Inflammatory macrophage (primary cell): ENCODE measurements around the gene RHOF.

ENCODE experiments used
- DNase-seq, 2 donors: peaks; one replicate each; pipeline ENCODE4 v3.0.0-alpha.2; 2020 to 2022

Gene RHOF

DNA sequence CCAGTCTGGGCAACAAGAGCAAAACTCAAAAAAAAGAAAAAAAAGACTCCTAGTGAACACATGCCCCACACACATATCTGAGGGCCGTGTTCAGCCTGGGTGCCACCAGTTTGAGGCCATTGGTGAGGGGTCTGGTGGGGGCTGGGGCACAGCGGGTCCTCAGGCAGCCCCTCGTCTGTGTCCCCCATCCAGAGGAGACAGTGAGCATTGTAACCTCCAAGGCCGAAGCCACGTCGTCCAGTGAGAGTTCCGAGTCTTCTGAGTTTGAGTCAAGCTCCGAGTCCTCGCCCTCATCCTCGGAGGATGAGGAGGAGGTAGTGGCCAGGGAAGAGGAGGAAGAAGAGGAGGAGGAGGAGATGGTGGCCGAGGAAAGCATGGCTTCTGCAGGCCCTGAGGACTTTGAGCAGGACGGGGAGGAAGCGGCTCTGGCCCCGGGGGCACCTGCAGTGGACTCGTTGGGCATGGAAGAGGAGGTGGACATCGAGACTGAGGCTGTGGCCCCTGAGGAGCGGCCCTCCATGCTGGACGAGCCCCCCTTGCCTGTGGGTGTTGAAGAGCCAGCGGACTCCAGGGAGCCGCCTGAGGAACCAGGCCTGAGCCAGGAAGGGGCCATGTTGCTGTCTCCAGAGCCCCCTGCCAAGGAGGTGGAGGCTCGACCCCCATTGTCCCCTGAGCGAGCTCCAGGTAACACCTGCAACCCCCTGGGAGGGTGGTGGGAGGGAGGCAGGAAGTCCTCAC is 25.9 kb upstream of the RHOF start:
- no peak for DNase-seq

DNA sequence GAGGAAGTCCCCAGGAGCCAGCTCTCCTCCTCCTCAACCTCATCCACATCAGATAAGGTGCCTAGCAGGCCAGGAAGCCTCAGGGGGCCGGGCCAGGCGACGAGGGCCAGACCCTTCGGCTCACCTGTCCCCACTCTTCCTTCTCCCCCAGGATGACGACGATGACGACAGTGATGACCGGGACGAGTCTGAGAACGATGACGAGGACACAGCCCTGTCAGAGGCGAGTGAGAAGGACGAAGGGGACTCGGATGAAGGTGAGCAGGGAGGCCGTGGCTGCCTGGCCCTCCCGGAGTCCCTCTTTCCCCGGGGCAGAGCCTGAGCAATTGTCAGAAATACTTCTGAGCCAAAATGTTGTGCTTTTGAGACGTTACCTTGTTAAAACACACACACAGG is 24.2 kb upstream of the RHOF start:
- DNase-seq = no peak

DNA sequence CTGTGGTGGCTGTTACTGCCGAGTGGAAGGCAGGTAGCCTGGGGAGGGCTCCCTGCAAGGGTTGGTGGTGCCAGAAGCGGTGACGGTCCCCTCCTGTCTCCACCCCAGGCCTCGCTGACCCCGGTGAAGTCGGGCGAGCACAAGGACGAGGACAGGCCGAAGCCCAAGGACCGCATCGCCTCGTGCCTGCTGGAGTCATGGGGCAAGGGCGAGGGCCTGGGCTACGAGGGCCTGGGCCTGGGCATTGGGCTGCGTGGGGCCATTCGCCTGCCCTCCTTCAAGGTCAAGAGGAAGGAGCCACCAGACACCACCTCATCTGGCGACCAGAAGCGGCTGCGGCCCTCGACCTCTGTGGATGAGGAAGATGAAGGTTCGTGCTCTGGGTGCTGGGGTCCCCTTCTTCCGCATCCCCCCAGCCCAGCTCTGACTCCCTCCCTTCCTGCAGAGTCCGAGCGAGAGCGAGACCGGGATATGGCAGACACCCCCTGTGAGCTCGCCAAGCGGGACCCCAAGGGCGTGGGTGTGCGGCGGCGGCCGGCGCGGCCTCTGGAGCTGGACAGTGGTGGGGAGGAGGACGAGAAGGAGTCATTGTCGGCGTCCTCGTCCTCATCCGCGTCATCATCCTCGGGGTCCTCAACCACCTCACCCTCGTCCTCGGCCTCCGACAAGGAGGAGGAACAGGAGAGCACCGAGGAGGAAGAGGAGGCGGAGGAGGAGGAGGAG is 23.6 kb upstream of the RHOF start:
- no peak for DNase-seq

DNA sequence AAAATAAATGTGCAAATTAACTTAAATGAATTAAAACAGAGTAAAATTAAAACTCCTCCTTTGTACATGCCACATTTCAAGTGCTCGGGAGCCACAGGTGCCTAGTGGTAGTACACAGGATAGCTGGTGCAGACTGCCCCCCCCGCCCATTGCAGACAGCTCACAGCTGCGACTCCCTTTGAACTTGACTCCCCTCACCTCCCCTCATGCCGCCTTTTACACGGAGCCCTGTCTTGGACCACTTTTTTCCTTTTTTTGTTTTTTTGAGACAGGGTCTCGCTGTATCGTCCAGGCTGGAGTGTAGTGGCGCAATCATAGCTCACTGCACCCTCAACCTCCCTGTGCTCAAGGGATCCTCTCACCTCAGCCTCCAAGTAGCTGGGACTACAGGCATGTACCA is 21.8 kb upstream of the RHOF start:
- DNase-seq = no peak

DNA sequence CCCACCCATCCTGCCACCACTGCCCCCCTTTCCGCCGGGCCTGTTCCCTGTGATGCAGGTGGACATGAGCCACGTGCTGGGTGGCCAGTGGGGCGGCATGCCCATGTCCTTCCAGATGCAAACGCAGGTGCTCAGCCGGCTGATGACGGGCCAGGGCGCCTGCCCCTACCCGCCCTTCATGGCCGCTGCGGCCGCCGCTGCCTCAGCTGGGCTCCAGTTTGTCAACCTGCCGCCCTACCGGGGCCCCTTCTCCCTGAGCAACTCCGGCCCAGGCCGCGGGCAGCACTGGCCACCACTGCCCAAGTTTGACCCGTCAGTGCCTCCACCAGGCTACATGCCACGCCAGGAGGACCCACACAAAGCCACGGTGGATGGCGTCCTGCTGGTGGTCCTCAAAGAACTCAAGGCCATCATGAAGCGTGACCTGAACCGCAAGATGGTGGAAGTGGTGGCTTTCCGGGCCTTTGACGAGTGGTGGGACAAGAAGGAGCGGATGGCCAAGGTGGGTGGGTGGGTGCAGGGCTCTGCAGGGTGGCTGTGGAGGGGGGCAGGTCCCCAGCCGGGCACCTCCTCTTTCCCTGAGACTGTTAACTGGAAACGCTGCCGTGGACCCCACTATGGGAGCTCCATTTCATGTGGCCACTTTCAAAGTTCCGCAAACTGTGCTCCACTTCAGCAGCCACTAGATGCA is 21.1 kb upstream of the RHOF start:
- no peak for DNase-seq

DNA sequence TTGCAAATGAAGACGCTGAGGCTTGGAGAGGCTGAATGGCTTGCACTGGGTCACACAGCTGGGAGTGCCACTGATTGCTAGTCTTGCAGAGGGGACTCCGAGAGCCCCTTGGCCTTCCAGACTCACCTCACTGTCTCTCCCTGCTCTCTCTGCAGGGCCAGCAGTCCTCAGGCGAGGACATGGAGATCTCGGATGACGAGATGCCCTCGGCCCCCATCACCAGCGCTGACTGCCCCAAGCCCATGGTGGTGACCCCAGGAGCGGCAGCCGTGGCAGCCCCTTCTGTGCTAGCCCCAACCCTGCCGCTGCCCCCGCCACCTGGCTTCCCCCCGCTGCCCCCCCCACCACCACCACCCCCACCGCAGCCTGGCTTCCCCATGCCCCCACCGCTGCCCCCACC is 20.5 kb upstream of the RHOF start:
- DNase-seq = no peak

DNA sequence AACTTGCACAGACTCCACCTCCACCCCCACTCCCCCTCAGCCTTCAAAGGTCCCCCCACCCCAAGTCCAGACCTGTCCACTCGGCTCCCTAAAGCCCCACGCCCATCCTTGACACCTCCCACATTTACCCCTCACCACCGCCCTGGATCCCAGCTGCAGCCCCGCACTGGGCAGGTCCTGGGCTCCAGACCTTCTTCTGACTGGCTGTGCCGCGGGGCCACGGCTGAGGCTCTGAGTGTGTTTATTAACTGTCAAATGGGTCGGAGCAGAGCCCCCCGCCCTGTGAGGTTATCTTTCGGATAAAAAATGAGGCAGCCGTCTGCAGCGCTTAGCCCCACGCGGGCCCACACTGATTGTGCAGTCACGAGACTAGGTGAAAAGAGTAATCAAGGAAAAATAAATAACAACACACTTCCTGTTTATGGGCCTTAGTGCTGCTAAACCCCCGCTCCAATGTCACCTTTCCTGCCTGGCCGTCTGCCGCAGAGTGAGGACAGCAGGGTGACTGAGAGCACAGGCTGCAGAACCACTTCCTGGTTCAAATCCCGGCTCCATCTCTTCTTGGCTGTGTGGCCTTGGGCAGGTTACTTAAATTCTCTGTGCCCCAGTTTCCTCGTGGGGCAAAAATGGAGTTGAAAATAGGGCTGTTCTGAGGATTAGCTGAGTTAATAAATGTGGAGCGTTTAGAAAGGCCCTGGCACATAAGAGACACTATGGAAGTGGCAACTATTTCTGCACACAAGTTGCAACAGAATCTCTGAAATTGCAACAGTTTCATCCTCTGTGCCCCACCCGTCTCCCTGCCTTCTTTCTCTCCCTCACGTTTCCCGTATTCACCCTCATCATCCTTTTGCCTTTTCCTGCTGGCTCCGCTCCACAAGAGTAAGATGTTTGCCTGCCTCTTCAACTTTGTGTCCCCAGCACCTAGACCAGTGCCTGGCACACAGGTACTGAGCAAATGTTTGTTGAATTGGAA is 19.7 kb upstream of the RHOF start:
- DNase-seq = peak; percentile 45 to 70

DNA sequence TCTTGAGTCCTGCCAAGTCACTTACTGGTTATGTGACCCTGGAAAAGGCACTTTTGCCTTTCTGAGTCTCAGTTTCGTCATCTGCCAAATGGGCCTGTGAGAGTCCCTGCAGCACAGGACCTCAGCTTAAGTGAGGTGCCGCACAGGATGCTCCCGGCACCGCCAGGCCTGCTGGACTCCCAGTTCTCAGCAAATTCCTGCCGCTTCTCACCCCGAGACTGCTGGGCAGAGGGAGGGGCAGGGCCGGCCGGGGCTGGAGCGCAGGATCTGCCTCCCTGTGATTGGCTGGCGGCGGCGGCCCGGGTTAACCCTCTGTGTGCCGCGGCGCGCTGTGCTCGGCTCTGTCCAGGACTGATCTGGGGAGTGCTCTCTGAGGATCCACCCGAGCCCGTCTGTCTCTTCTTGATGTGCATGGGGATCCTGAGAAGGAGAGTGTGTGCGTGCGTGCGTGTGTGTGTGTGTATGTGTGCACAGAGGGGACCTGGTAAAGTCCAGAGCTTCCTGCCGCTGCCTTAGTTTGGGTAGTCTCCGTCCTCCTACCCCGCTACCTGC is 18.9 kb upstream of the RHOF start:
- peak; percentile 56 to 72 for DNase-seq

DNA sequence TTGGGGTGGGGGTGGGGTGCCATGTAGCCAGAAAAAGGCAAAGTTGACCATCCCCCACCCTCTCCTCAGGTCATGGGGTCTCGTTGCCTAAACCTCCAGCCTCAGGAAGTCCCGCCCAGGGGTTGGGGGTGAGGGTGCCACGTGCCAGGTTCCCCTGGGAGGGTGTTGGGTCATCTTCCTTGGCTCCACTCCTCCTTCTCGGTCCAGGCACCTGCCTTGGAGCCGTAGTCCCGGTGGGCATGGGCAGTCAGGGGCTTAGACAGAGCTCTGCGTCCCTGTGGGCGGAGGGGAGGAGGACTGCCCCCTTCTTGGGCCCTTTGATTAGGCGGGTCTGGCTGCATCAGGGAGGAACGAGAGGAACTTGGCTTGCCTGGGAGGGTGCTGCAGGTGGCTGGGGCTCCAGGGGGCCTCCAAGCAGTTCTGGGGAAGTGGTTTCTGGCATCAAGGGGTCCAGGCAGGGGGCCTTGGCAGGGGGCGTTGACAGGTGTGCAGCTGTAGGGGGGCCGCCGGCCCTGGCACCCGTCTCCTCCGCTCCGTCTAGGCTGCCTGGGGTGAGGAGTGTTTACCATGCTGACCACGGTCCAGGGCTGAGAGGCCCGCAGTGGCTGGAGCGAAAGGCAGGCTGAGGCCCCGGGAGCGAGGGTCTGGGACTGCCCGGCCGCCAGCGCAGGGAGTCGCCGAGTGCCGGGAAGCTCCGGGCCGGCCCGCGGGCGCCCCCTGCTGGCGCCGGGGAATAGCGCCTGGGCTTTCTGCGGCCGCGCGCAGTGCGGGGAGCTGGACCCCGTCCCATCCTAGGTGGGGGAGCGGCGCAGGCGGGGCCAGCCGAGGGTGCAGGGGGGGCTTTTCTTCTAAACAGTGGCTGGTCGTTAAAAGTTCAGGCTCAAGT is 18.2 kb upstream of the RHOF start:
- peak; percentile 61 to 70 for DNase-seq

DNA sequence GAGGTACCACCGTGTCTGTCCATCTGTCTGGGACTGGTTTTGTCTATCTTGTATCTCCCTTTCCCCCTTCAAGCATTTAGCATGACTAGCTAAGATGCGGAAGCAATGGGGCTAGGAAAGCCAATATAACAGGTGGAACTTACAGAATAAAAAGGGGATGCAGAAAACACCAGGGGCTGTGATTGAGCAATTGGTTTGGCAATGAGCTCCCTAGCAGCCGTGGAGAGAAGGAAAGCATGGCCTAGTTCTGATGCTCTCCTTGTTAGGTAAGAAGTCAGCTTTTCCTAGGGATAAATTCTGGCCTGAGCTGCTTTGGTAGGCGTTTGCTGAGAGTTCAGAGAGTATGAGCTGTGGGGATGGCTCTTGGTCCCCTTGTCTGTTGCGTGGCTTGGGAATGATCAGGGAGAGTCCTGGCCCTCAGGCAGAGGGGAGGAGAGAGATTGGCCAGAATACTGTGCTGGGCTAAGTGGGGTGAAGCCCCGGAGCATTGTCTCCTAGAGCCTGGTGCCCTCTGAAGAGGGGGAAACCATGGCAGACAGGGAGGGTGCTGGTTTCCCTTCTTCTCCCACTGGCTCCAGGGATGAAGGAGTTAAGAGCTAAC is 17.4 kb upstream of the RHOF start:
- no peak for DNase-seq

DNA sequence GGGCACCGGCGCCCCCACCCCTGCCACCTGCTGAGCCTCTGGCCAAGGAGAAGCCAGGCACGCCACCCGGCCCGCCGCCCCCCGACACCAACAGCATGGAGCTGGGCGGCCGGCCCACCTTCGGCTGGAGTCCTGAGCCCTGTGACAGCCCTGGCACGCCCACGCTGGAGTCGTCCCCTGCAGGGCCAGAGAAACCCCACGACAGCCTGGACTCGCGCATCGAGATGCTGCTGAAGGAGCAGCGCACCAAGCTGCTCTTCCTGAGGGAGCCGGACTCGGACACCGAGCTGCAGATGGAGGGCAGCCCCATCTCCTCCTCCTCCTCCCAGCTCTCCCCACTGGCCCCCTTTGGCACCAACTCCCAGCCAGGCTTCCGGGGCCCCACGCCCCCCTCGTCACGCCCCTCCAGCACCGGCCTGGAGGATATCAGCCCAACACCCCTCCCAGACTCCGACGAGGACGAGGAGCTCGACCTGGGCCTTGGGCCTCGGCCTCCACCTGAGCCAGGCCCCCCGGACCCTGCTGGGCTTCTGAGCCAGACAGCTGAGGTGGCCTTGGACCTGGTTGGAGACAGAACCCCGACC is 16.8 kb upstream of the RHOF start:
- DNase-seq = no peak

DNA sequence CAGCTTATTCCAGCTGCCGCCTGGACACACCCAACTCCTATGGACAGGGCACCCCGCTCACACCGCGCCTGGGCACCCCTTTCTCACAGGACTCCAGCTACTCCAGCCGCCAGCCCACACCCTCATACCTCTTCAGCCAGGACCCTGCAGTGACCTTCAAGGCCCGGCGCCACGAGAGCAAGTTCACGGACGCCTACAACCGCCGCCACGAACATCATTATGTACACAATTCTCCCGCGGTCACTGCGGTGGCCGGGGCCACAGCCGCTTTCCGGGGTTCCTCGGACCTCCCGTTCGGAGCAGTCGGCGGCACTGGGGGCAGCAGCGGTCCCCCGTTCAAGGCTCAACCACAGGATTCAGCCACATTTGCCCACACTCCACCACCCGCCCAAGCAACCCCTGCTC is 16.2 kb upstream of the RHOF start:
- no peak for DNase-seq

DNA sequence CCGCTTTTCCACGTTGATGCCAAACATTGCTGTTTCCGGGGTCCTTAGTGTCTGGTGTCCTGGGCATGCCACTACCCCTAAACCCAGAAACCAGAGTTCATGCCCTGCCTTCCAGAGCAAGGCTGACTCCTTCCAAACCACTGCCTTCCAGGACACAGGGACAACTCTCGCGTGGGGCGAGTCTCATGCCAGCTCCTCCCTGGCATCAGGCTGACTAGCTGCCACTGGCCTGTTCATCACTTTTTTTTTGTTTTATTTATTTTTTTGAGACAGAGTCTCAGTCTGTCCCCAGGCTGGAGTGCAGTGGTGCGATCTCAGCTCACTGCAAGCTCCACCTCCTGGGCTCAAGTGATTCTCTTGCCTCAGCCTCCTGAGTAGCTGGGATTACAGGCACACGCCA is 15.1 kb upstream of the RHOF start:
- no peak for DNase-seq

DNA sequence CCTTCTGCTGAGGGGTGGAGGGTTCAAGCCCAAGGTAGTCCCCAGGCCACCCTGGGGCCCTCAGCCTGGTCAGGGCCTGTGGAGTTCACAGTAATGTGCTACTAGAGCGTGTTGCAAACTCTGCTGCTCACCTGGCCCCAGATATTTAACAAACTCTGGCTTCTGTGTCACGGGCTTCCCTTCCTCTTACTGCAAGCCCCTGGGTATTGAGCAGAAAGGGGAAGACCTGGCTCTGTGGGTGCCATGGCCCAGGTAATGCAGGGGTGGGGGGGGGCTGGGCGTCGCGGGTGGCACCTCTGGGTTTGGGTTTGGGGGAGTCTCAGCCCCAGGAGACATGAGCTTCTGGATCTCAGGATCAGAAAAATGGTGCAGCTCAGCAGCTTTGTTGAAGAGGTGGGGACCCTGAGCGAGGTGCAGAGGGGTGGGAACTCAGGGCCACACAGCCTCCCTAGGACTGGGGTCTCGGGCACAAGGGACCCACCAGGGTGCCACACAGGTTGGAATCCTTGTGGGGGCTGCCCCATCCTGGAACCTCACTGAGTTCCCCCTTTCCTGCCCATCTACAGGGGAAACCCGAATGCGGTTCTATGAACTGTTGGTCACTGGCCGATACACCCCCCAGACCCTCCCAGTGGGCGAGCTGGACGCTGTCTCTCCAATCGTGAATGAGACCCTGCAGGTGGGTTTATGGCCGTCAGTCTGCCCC is 14.3 kb upstream of the RHOF start:
- DNase-seq = no peak

DNA sequence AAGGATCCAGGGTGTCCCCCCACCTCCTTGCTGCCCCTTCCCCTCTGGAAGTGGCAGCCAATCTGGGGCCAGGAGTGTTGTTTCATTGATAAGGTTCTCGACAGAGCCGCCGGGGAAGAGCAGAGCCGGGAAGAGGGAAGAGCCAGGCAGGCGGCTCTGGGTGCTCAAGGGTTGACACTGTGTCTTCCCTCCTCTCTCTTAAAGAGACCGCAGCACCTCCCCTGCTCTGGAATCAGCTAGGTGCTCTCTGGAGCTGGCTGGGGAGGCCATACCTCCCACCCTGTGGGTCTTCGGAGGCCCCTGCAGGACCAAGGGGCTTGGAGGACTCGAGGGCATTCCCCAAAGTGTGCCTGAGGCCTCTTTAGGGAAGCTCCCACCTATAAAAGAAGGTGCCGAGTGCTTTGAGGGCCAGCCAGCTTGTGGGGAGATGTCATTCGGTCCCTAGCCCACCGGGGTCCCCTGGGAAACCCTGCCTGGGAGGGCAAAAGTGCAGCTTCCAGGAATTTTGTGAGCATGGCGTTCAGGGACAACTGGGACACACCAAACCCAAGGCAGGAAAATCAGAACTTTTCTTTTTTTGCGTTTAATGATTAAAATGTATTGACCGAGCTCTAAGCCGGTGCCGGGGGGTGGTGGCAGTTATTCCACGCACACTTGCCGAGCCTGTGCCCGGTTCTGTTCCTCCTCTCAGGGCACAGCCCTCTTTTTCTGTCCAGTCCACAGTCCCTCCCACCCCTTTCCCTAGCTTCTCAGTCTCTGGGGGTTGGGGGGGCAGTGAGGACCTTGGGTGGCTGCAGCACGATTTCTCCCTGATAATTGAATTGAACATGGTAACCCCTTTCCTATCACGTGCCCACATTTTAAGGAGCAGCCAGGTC is 13.3 kb upstream of the RHOF start:
- DNase-seq = no peak

DNA sequence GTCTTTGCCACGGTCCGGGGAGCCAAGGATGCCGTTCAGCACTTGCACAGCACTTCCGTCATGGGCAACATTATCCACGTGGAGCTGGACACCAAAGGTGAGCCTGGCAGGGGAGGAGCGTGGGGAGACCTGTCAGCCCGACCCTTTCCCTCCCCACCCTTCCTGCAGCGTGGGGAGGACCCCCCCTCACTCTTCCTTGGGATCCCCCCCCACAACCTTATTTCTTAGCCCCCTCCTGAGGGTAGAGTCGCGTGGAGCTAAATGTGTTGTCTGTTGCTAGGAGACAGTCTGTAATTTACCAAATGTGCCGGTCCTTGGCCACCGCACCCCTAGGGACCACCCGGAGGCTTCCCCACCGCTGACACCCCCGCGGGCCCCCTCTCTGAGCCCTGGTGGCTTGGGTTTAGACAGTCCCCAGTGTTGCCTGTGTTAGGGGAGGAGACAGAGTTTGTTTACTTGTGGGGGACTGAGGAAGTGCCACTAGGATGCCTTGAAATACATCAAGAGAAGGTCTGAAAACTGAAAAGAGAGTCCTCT is 12.6 kb upstream of the RHOF start:
- DNase-seq = no peak

DNA sequence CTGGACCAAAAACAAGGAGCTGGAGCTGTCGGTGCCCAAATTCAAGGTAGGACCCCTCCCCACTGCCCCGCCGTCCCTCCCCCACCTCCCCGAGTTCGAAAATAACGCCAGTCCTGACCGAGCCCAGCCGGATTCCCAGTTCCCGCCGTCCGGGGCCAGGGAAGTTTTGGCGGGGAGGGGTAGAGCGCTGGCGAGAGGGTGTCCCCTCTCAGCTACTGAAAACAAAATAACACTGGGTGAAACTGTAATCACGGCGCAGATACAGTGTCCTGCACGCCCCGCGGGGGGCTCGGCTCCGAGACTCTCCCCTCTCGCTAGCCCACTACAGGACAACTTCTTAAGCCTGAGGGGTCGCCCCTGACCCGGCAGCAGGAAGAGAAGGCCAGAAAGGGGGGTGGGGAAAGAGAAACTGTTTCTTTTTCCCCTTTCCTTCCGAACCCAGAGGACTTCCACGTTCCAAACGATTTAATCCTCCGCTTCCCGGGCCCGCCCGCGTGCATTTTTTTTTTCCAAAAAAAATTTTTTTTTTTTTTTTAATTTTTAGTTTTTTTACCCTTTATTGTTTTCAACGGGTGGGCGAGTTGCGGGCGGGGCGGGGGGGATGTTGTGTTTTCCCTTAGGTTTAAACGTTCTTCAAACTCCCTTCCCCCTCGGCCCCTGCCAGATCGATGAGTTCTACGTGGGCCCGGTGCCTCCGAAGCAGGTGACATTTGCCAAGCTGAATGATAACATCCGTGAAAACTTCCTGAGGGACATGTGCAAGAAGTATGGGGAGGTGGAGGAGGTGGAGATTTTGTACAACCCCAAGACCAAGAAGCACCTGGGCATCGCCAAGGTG is 11.9 kb upstream of the RHOF start:
- no peak for DNase-seq
